K562 (cell line): ENCODE measurements around the gene FAM219A. TPM values are rescaled to one million over a fixed set of nuclear protein-coding genes. Genes with fewer than 3 reads are reported as not detected.

ENCODE experiments used
- ATF7 ChIP-seq: fragments of 450-650 bp; IDR thresholded peaks from 2 replicates; pipeline ENCODE4 v1.7.1; 2014; ENCODE audit warnings: mild to moderate bottlenecking, moderate library complexity
- BDP1 ChIP-seq: IDR thresholded peaks from 3 replicates; pipeline ENCODE4 v1.6.1; 2011; ENCODE audit not compliant: insufficient read length, insufficient read depth
- HMG20B ChIP-seq: fragments of 250-450 bp; sonication (Bioruptor Pico); IDR thresholded peaks from 2 replicates; pipeline ENCODE4 v1.5.0; 2021; ENCODE audit warnings: mild to moderate bottlenecking
- KLF10 ChIP-seq: fragments of 250-450 bp; sonication (Bioruptor Pico); IDR thresholded peaks from 2 replicates; pipeline ENCODE4 v1.6.1; 2021; ENCODE audit warnings: matching md5 sums
- KLF13 ChIP-seq: fragments of 450-650 bp; IDR thresholded peaks from 2 replicates; pipeline ENCODE4 v1.6.1; 2016; ENCODE audit warnings: missing genetic modification characterization, low read depth, mild to moderate bottlenecking, missing compliant biosample characterization, moderate library complexity, borderline replicate concordance
- LARP7 ChIP-seq: fragments of 450-650 bp; IDR thresholded peaks from 2 replicates; pipeline ENCODE4 v1.6.1; 2016
- MTA3 ChIP-seq: fragments of 450-650 bp; formaldehyde crosslinking; IDR thresholded peaks from 2 replicates; pipeline ENCODE4 v1.6.1; 2017; ENCODE audit warnings: mild to moderate bottlenecking, borderline replicate concordance
- MYC ChIP-seq, 2 experiments: fragments of 250-450 bp in 1 of 2; sonication (Bioruptor Pico) in 1 of 2; IDR thresholded peaks; 2 replicates each; pipeline versions ENCODE4 v1.5.1 to v1.6.1; 2012 to 2021; ENCODE audit warnings: low read depth in 2 of 2, borderline replicate concordance in 1 of 2, improper control_type of control experiment in 1 of 2, low read length in 1 of 2, mild to moderate bottlenecking in 1 of 2, moderate library complexity in 1 of 2
- NFE2 ChIP-seq: IDR thresholded peaks from 2 replicates; pipeline ENCODE4 v1.6.1; 2014; ENCODE audit warnings: antibody characterized with exemption, low read depth
- PHF20 ChIP-seq: fragments of 450-650 bp; IDR thresholded peaks from 2 replicates; pipeline ENCODE4 v1.6.1; 2018; ENCODE audit not compliant: partially characterized antibody
- POLR2B ChIP-seq: fragments of 450-650 bp; IDR thresholded peaks from 2 replicates; pipeline ENCODE4 v1.6.1; 2018; ENCODE audit warnings: low read depth; ENCODE audit not compliant: partially characterized antibody
- PTTG1 ChIP-seq: fragments of 450-650 bp; IDR thresholded peaks from 2 replicates; pipeline ENCODE4 v1.6.1; 2016; ENCODE audit warnings: low read depth, mild to moderate bottlenecking, missing genetic modification characterization, missing compliant biosample characterization
- RBM25 ChIP-seq: fragments of 200-400 bp; formaldehyde crosslinking; IDR thresholded peaks from 2 replicates; pipeline ENCODE4 v1.6.1; 2018; ENCODE audit warnings: low read length, low read depth, moderate library complexity; ENCODE audit not compliant: severe bottlenecking
- SIN3A ChIP-seq, 2 experiments: fragments of 150-350 bp in 1 of 2; IDR thresholded peaks; 2 replicates each; pipeline ENCODE4 v1.6.1; 2011 to 2016; ENCODE audit warnings: borderline replicate concordance in 2 of 2, low read depth in 2 of 2, low read length in 2 of 2, mild to moderate bottlenecking in 2 of 2, moderate library complexity in 2 of 2; ENCODE audit not compliant: control insufficient read depth in 1 of 2
- TAL1 ChIP-seq: fragments of 450-650 bp; IDR thresholded peaks from 2 replicates; pipeline ENCODE4 v1.6.1; 2016; ENCODE audit warnings: mild to moderate bottlenecking
- TCF3 ChIP-seq: sonication (generic); formaldehyde crosslinking; IDR thresholded peaks from 2 replicates; pipeline ENCODE4 v1.4.0; 2020; ENCODE audit warnings: mild to moderate bottlenecking, missing genetic modification reagents
- ZNF134 ChIP-seq: fragments of 250-450 bp; sonication (Bioruptor Pico); conservative IDR thresholded peaks from 2 replicates; pipeline ENCODE4 v1.4.0; 2020
- ZNF146 ChIP-seq: IDR thresholded peaks from one replicate; pipeline ENCODE4 v1.6.1; 2018; ENCODE audit warnings: missing compliant biosample characterization; ENCODE audit not compliant: unreplicated experiment
- ZNF184 ChIP-seq: sonication (generic); formaldehyde crosslinking; IDR thresholded peaks from 2 replicates; pipeline ENCODE4 v1.5.0; 2020; ENCODE audit warnings: missing genetic modification reagents
- ZNF232 ChIP-seq: sonication (generic); formaldehyde crosslinking; IDR thresholded peaks from 2 replicates; pipeline ENCODE4 v1.8.0; 2022; ENCODE audit warnings: mild to moderate bottlenecking, missing genetic modification reagents
- ZNF668 ChIP-seq: fragments of 250-450 bp; sonication (Bioruptor Pico); IDR thresholded peaks from 2 replicates; pipeline ENCODE4 v1.8.0; 2022; ENCODE audit warnings: mild to moderate bottlenecking, inconsistent platforms
- ZNF707 ChIP-seq: fragments of 250-450 bp; sonication (Bioruptor Pico); conservative IDR thresholded peaks from 2 replicates; pipeline ENCODE4 v1.8.0; 2022; ENCODE audit warnings: inconsistent platforms, mild to moderate bottlenecking, moderate library complexity
- polyA plus RNA-seq, 8 experiments: library from polyadenylated mRNA; depleted of rRNA in 4 of 8; stranded (reverse) in 5 of 8; unstranded in 3 of 8; fragments of >200 nt; fragmentation: Nextera tagmentation in 2 of 8; fragmentation: Illumina TruSeq in 1 of 8; extraction: Ambion mirVana in 2 of 8; extraction: Trizol in 1 of 8; gene quantifications; 2 replicates each; pipeline versions ENCODE4 v1.2.1 to v1.2.3, GENCODE V29; 2011 to 2014; ENCODE audit warnings: inconsistent platforms in 1 of 8, missing spikeins in 1 of 8
- total RNA-seq, 7 experiments: library from RNA; depleted of rRNA in 6 of 7; stranded (reverse); fragments of >200 nt in 6 of 7; fragmentation: Illumina TruSeq in 2 of 7; extraction: Trizol in 2 of 7; gene quantifications; 2 replicates each; pipeline versions ENCODE4 v1.2.1 to v1.2.3, GENCODE V29; 2011 to 2021; ENCODE audit warnings: low replicate concordance in 1 of 7
- TF ChIP-seq, protein P1 (sequence below): sonication (generic); formaldehyde crosslinking; IDR thresholded peaks from 2 replicates; pipeline ENCODE4 v1.8.0; 2022; ENCODE audit warnings: missing genetic modification reagents, mild to moderate bottlenecking, borderline replicate concordance
- TF ChIP-seq, protein P2 (sequence below): fragments of 450-650 bp; IDR thresholded peaks from 2 replicates; pipeline ENCODE4 v1.6.1; 2016; ENCODE audit warnings: low read depth, mild to moderate bottlenecking, moderate library complexity
- TF ChIP-seq, protein P3 (sequence below): fragments of 250-450 bp; sonication (Bioruptor Pico); IDR thresholded peaks from 2 replicates; pipeline ENCODE4 v1.8.0; 2021; ENCODE audit warnings: moderate library complexity, mild to moderate bottlenecking, inconsistent platforms

The FAM219A gene
- total and polyA plus RNA-seq, 9 of the 15 experiments (the other 6 are each of a cell fraction or from before 2014, with no cell fraction given), result 0.63 to 8.6 (median 2.9) TPM

DNA sequence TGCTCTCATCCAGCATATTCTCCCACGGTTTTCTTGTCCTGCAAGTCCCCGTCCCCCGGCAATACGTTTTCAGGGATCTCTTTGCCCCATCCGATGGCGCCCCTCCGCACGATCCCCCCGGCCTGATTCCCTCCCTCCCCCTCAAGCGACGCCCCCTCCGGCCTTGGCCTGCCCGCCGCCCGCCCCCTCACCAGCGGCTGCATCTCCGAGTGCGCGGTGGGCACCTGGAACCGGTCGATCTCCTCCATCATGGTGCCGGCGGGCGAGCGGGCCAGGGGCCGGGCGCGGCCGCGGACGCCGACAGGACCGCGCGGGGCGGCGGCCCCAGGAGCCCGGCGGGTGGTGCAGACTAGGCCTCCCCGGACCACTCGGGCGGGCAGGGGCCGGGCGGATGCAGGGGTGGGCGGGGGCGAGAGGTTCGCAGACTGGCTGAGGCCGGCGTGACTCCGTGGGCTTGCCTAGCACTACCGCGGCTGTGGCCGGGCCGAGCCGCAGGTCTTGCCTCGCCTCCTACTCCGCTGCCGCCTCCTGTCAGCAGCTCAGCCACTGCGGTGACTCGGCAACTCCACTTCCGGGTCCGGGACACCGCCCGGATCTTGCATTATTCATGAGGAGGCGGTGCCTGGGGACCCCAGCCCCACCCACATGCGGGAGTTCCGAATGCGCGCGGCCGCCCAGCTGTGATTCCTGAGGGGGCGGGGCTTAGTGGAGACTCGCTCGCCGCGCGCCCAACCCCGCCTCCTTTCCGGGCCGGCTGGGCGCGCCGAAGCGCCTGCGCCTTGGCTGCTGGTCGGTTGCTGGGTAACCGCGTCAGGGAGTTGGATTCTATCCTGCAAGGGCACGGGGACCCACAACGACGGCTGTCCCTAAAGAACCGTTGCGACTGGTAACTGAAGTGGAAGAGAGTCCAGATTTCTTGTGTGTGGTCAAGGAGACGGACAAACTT, at the start of gene FAM219A, which contains the start of gene DNAI1 (continued):
- no peak for TF ChIP-seq PHF20
- peak; percentile 64 for TF ChIP-seq ATF7
- no peak for TF ChIP-seq MTA3
- no peak for TF ChIP-seq LARP7
- peak; percentile 35; the same call in 1 of the 2 replicates for TF ChIP-seq MYC (IDR thresholded peaks at IDR 0.05; ENCODE audit: low read depth, low read length)
- no peak for TF ChIP-seq MYC (CRISPR knock-in tag; IDR thresholded peaks at IDR 0.05; ENCODE audit: borderline replicate concordance, low read depth)
- TF ChIP-seq NFE2, result peak; percentile 97
- TF ChIP-seq ZNF232 (CRISPR knock-in tag), result no peak
- no peak for TF ChIP-seq ZNF146 (CRISPR knock-in tag)
- TF ChIP-seq, protein P1, sequence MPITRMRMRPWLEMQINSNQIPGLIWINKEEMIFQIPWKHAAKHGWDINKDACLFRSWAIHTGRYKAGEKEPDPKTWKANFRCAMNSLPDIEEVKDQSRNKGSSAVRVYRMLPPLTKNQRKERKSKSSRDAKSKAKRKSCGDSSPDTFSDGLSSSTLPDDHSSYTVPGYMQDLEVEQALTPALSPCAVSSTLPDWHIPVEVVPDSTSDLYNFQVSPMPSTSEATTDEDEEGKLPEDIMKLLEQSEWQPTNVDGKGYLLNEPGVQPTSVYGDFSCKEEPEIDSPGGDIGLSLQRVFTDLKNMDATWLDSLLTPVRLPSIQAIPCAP, result no peak
- no peak for TF ChIP-seq KLF13 (tag)
- no peak for TF ChIP-seq BDP1
- TF ChIP-seq TAL1, result no peak
- peak; percentile 58 to 70; a peak in 2 of 4 replicates for TF ChIP-seq SIN3A (IDR thresholded peaks at IDR 0.05; ENCODE audit: borderline replicate concordance in 2 of 2, control insufficient read depth in 1 of 2, low read depth in 2 of 2, low read length in 2 of 2)
- TF ChIP-seq TCF3 (CRISPR knock-in tag), result no peak
- TF ChIP-seq ZNF184 (CRISPR knock-in tag), result no peak
- TF ChIP-seq RBM25, result no peak
- TF ChIP-seq, protein P2, sequence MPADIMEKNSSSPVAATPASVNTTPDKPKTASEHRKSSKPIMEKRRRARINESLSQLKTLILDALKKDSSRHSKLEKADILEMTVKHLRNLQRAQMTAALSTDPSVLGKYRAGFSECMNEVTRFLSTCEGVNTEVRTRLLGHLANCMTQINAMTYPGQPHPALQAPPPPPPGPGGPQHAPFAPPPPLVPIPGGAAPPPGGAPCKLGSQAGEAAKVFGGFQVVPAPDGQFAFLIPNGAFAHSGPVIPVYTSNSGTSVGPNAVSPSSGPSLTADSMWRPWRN, result no peak
- TF ChIP-seq HMG20B (CRISPR knock-in tag), result no peak
- no peak for TF ChIP-seq PTTG1 (tag)
- TF ChIP-seq, protein P3, sequence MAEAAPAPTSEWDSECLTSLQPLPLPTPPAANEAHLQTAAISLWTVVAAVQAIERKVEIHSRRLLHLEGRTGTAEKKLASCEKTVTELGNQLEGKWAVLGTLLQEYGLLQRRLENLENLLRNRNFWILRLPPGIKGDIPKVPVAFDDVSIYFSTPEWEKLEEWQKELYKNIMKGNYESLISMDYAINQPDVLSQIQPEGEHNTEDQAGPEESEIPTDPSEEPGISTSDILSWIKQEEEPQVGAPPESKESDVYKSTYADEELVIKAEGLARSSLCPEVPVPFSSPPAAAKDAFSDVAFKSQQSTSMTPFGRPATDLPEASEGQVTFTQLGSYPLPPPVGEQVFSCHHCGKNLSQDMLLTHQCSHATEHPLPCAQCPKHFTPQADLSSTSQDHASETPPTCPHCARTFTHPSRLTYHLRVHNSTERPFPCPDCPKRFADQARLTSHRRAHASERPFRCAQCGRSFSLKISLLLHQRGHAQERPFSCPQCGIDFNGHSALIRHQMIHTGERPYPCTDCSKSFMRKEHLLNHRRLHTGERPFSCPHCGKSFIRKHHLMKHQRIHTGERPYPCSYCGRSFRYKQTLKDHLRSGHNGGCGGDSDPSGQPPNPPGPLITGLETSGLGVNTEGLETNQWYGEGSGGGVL (CRISPR knock-in tag), result no peak
- TF ChIP-seq POLR2B, result no peak
- TF ChIP-seq KLF10 (CRISPR knock-in tag), result no peak
- no peak for TF ChIP-seq ZNF707 (CRISPR knock-in tag)
- TF ChIP-seq ZNF134 (CRISPR knock-in tag), result no peak
- no peak for TF ChIP-seq ZNF668 (CRISPR knock-in tag)
